ENCODE results near the gene ASS1. TPM values are rescaled to one million over a fixed set of nuclear protein-coding genes. Genes with fewer than 3 reads are reported as not detected.

ASS1 gene
- total and polyA plus RNA-seq, 2 of the 13 experiments (the other 11 are each of a cell fraction or from before 2014, with no cell fraction given): 77.6 to 122 TPM

- TF ChIP-seq ARID4A (CRISPR knock-in tag; IDR thresholded peaks at IDR 0.05; ENCODE audit: borderline replicate concordance) (peak; percentile 65; the same call in 1 of the 2 replicates), NONO (IDR thresholded peaks at IDR 0.05) (no peak), NONO (CRISPR knock-in tag; conservative IDR thresholded peaks at IDR 0.05) (0 out of 2 replicates have a peak, but pooled peaks have one; percentile 70), ZNF607 (CRISPR knock-in tag; IDR thresholded peaks at IDR 0.05; ENCODE audit: borderline replicate concordance) (0 out of 2 replicates have a peak, but pooled peaks have one; percentile 77), RELA (CRISPR knock-in tag; IDR thresholded peaks at IDR 0.05) (no peak), ZNF235 (CRISPR knock-in tag; IDR thresholded peaks at IDR 0.05; ENCODE audit: borderline replicate concordance) (no peak), CSRNP1 (CRISPR knock-in tag; IDR thresholded peaks at IDR 0.05) (peak; percentile 69; the same call in 1 of the 2 replicates), ZNF503 (CRISPR knock-in tag; IDR thresholded peaks at IDR 0.05) (0 out of 2 replicates have a peak, but pooled peaks have one; percentile 15), EHMT2 (IDR thresholded peaks at IDR 0.05; ENCODE audit: borderline replicate concordance, low read depth, low read length) (no peak), ZNF138 (CRISPR knock-in tag; IDR thresholded peaks at IDR 0.05; ENCODE audit: low read depth) (peak; percentile 37), MIER3 (CRISPR knock-in tag; IDR thresholded peaks at IDR 0.05; ENCODE audit: borderline replicate concordance) (no peak), CC2D1A (CRISPR knock-in tag; IDR thresholded peaks at IDR 0.05) (no peak), ZNF788 (CRISPR knock-in tag; IDR thresholded peaks at IDR 0.05; ENCODE audit: borderline replicate concordance) (peak; percentile 21; the same call in 1 of the 2 replicates), SNAPC4 (CRISPR knock-in tag; IDR thresholded peaks at IDR 0.05) (no peak), KDM2A (CRISPR knock-in tag; IDR thresholded peaks at IDR 0.05; ENCODE audit: borderline replicate concordance, low read depth) (peak; percentile 55)
Observed at GRCh38 chr9:130433168-130433946, 11.4 kb upstream of the ASS1 start (continued).

Measured in HepG2 (cell line).